HG02943 (cell line): ENCODE results near the gene XYLT1.
"Not testable (repeated sequence)": the region's sequence is repeated elsewhere in the genome, so short reads cannot be mapped to it uniquely, and the experiment has no call there.

ENCODE experiments used
- ATAC-seq: cut with Tn5 transposase; IDR thresholded peaks from one replicate; pipeline ENCODE4 v1.9.1; 2021; ENCODE audit warnings: mild to moderate bottlenecking, low read depth, moderate library complexity; ENCODE audit not compliant: unreplicated experiment

Gene XYLT1

GRCh38 chr16:17343728-17344127 lies 127.0 kb downstream of the XYLT1 start:
- ATAC-seq = no peak

GRCh38 chr16:17343028-17343427 lies 127.7 kb downstream of the XYLT1 start:
- no peak for ATAC-seq

GRCh38 chr16:17342031-17342430 lies 128.7 kb downstream of the XYLT1 start:
- no peak for ATAC-seq

GRCh38 chr16:17340804-17341203 lies 130.0 kb downstream of the XYLT1 start:
- no peak for ATAC-seq

- no peak for ATAC-seq
Measured at GRCh38 chr16:17339764-17340541, 130.8 kb downstream of the XYLT1 start.

GRCh38 chr16:17338244-17338643 lies 132.5 kb downstream of the XYLT1 start:
- ATAC-seq = no peak

- ATAC-seq = no peak
Measured at GRCh38 chr16:17336530-17336900, 134.2 kb downstream of the XYLT1 start.

- ATAC-seq = no peak
Measured at GRCh38 chr16:17335826-17336529, 134.8 kb downstream of the XYLT1 start.

- not testable (repeated sequence) for ATAC-seq
Measured at GRCh38 chr16:17335406-17335805, 135.4 kb downstream of the XYLT1 start.

GRCh38 chr16:17334096-17334495 lies 136.7 kb downstream of the XYLT1 start:
- no peak for ATAC-seq

- ATAC-seq = no peak
Measured at GRCh38 chr16:17333229-17333628, 137.5 kb downstream of the XYLT1 start.

GRCh38 chr16:17331991-17332390 lies 138.8 kb downstream of the XYLT1 start:
- ATAC-seq = no peak

GRCh38 chr16:17331071-17331607 lies 139.6 kb downstream of the XYLT1 start:
- ATAC-seq = no peak

GRCh38 chr16:17330044-17330443 lies 140.7 kb downstream of the XYLT1 start:
- no peak for ATAC-seq

GRCh38 chr16:17329391-17329790 lies 141.4 kb downstream of the XYLT1 start:
- no peak for ATAC-seq

- no peak for ATAC-seq
Measured at GRCh38 chr16:17328932-17329331, 141.8 kb downstream of the XYLT1 start.

GRCh38 chr16:17327664-17328335 lies 143.0 kb downstream of the XYLT1 start:
- no peak for ATAC-seq

- ATAC-seq = no peak
Measured at GRCh38 chr16:17325476-17326143, 145.2 kb downstream of the XYLT1 start.

- no peak for ATAC-seq
Measured at GRCh38 chr16:17324451-17324850, 146.3 kb downstream of the XYLT1 start.

- ATAC-seq = no peak
Measured at GRCh38 chr16:17323171-17323570, 147.6 kb downstream of the XYLT1 start.

GRCh38 chr16:17321824-17322223 lies 148.9 kb downstream of the XYLT1 start:
- ATAC-seq = no peak
